ENCODE data around the gene AP5B1. TPM values are rescaled to one million over a fixed set of nuclear protein-coding genes. Genes with fewer than 3 reads are reported as not detected.

AP5B1 gene
- total and polyA plus RNA-seq, 9 of the 15 experiments (the other 6 are each of a cell fraction or from before 2014, with no cell fraction given) = 0.51 to 24.2 (median 5.1) TPM

- Histone ChIP-seq H3K9ac (ENCODE audit: insufficient read depth in 1 of 2, low read depth in 2 of 2, low read length in 2 of 2) (no peak overlapping the region), H3K4me2 (ENCODE audit: insufficient read depth, low read length) (no peak overlapping the region), H3K36me3 (ENCODE audit: control insufficient read depth, insufficient read depth, low read length) (no peaks in the 10 kb centered on the region), H3K27ac (ENCODE audit: extremely low read depth, low read depth, low read length) (no peak overlapping the region), H3K4me1 (replicated peaks in 1 of 2; ENCODE audit: control insufficient read depth in 2 of 2, insufficient read depth in 2 of 2, low read length in 2 of 2) (peaks cover 0 to 43% of the 10 kb centered on the region in 2 experiments; a peak in 2 of 5 replicates), H3K4me3 (no peak overlapping the region), H3K9me1 (ENCODE audit: control insufficient read depth, insufficient read depth, low read length) (no peaks in the 10 kb centered on the region), H4K20me1 (replicated peaks; ENCODE audit: control insufficient read depth, insufficient read depth, low read length) (peaks cover 17% of the 10 kb centered on the region; the same call in 1 of the 2 replicates), H2AFZ (ENCODE audit: low read depth, low read length) (no peak overlapping the region), H3K27me3 (ENCODE audit: control insufficient read depth in 2 of 2, insufficient read depth in 2 of 2, low read length in 2 of 2) (peaks cover 43 to 58% of the 10 kb centered on the region in 2 experiments), H3K79me2 (ENCODE audit: control insufficient read depth, insufficient read depth, low read length) (no peaks in the 10 kb centered on the region), H3K9me3 (replicated peaks; ENCODE audit: control insufficient read depth, insufficient read depth, low read depth, low read length) (no peaks in the 10 kb centered on the region)
- POLR2A ChIA-PET = interaction anchor here (1.2 to 2.2 kb wide), 6 partner anchors 9 to 110 kb away, joined by 3 to 17 read pairs (median 4); partner anchors contain the start of gene AP5B1
- intact Hi-C loops (cut with micrococcal nuclease) = loop anchor here (10.0 kb wide), 1 partner anchor 196 kb away; no protein-coding TSS in a partner anchor
- BruUV-seq (replicated peaks) = no TSS peak
- CTCF ChIA-PET (ENCODE audit: low intra/inter-chr PET ratio) = no interaction called here
- in situ Hi-C loops (cut with MboI) = no loop called here
- FAIRE-seq (no peak), DNase-seq (ENCODE audit: extremely low read depth in 1 of 4, low spot score in 3 of 4) (no peak), ATAC-seq (no peak)
- TF ChIP-seq TBL1XR1 (IDR thresholded peaks at IDR 0.05; ENCODE audit: low read length in 2 of 2) (no peak), E4F1 (CRISPR knock-in tag; IDR thresholded peaks at IDR 0.05; ENCODE audit: borderline replicate concordance) (no peak), CREBBP (IDR thresholded peaks at IDR 0.05; ENCODE audit: low read depth, low read length) (no peak), ZNF311 (CRISPR knock-in tag; IDR thresholded peaks at IDR 0.05) (no peak), ZNF274 (IDR thresholded peaks at IDR 0.05; ENCODE audit: borderline replicate concordance, low read depth, low read length) (no peak)
- 34% methylated on average over 6 of the region's 6 CpGs for WGBS (ENCODE audit: insufficient coverage, low coverage, missing lambda C conversion rate)
Observed at GRCh38 chr11:65788821-65789220, 8.0 kb upstream of the AP5B1 start.
